IPS-20b (cell line): ENCODE measurements around the gene ARSB.
"Not testable (repeated sequence)": the region's sequence is repeated elsewhere in the genome, so short reads cannot be mapped to it uniquely, and the experiment has no call there.

Source experiments
- H3K27ac ChIP-seq: one replicate; pipeline ENCODE4 v1.5.1; 2013; ENCODE audit warnings: low read length
- H3K27me3 ChIP-seq: 2 replicates; pipeline ENCODE4 v1.6.1; 2013; ENCODE audit warnings: mild to moderate bottlenecking, low read length, inconsistent platforms; ENCODE audit not compliant: insufficient read depth
- H3K36me3 ChIP-seq: 2 replicates; pipeline ENCODE4 v1.6.1; 2013; ENCODE audit warnings: low read depth, mild to moderate bottlenecking, inconsistent platforms, low read length, moderate library complexity; ENCODE audit not compliant: insufficient read depth
- H3K4me1 ChIP-seq: 2 replicates; pipeline ENCODE4 v1.6.1; 2013; ENCODE audit warnings: mild to moderate bottlenecking, control low read depth, inconsistent platforms, low read length, moderate library complexity; ENCODE audit not compliant: insufficient read depth
- H3K4me3 ChIP-seq: 2 replicates; pipeline ENCODE4 v1.5.1; 2013; ENCODE audit warnings: mild to moderate bottlenecking, low read length, inconsistent platforms
- H3K9ac ChIP-seq: 2 replicates; pipeline ENCODE4 v1.6.1; 2013; ENCODE audit warnings: low read depth, mild to moderate bottlenecking, inconsistent platforms, low read length, moderate library complexity
- H3K9me3 ChIP-seq: 2 replicates; pipeline ENCODE4 v1.6.1; 2013; ENCODE audit warnings: mild to moderate bottlenecking, low read depth, low read length, inconsistent platforms; ENCODE audit not compliant: insufficient read depth

The ARSB gene

GRCh38 chr5:78851891-78852290 lies 133.2 kb downstream of the ARSB start:
- H3K9me3 ChIP-seq = peaks cover 27% of the 10 kb centered on the region
- H3K36me3 ChIP-seq, H3K4me1 ChIP-seq, H3K27me3 ChIP-seq, H3K9ac ChIP-seq, H3K4me3 ChIP-seq, H3K27ac ChIP-seq: not testable (repeated sequence)

- Histone ChIP-seq H3K4me3 (no peak overlapping the region), H3K9ac (no peak overlapping the region), H3K36me3 (no peaks in the 10 kb centered on the region), H3K27ac (no peak overlapping the region), H3K9me3 (no peaks in the 10 kb centered on the region), H3K4me1 (no peaks in the 10 kb centered on the region), H3K27me3 (no peaks in the 10 kb centered on the region)
Observed at GRCh38 chr5:78845470-78845869, 139.6 kb downstream of the ARSB start.

- no peak overlapping the region for H3K27ac ChIP-seq
Observed at GRCh38 chr5:78843436-78843835, 141.7 kb downstream of the ARSB start.

GRCh38 chr5:78841767-78842166 lies 143.3 kb downstream of the ARSB start:
- Histone ChIP-seq H3K36me3 (no peaks in the 10 kb centered on the region), H3K4me1 (no peaks in the 10 kb centered on the region), H3K9ac (no peak overlapping the region), H3K27ac (no peak overlapping the region), H3K27me3 (no peaks in the 10 kb centered on the region), H3K4me3 (no peak overlapping the region), H3K9me3 (no peaks in the 10 kb centered on the region)

More at GRCh38 chr5:78843436-78843835, 141.7 kb downstream of the ARSB start:
- no peaks in the 10 kb centered on the region for H3K36me3 ChIP-seq
- H3K9ac ChIP-seq = no peak overlapping the region
- H3K27me3 ChIP-seq = no peaks in the 10 kb centered on the region
- no peak overlapping the region for H3K4me3 ChIP-seq
- no peaks in the 10 kb centered on the region for H3K4me1 ChIP-seq
- H3K9me3 ChIP-seq = no peaks in the 10 kb centered on the region

- Histone ChIP-seq H3K36me3 (no peaks in the 10 kb centered on the region), H3K27me3 (no peaks in the 10 kb centered on the region), H3K9me3 (no peaks in the 10 kb centered on the region), H3K27ac (no peak overlapping the region), H3K4me3 (no peak overlapping the region), H3K4me1 (peaks cover 2% of the 10 kb centered on the region; the same call in 1 of the 2 replicates), H3K9ac (no peak overlapping the region)
Observed at GRCh38 chr5:78838753-78839152, 146.4 kb downstream of the ARSB start.

- Histone ChIP-seq H3K36me3 (no peaks in the 10 kb centered on the region), H3K9me3 (no peaks in the 10 kb centered on the region), H3K9ac (no peak overlapping the region)
Observed at GRCh38 chr5:78837836-78838235, 147.3 kb downstream of the ARSB start.

GRCh38 chr5:78835176-78835575 lies 149.9 kb downstream of the ARSB start:
- H3K36me3 ChIP-seq = no peaks in the 10 kb centered on the region
- no peaks in the 10 kb centered on the region for H3K27me3 ChIP-seq
- H3K4me1 ChIP-seq = peaks cover 2% of the 10 kb centered on the region; the same call in 1 of the 2 replicates
- no peak overlapping the region for H3K27ac ChIP-seq
- no peak overlapping the region for H3K4me3 ChIP-seq
- no peaks in the 10 kb centered on the region for H3K9me3 ChIP-seq
- H3K9ac ChIP-seq = no peak overlapping the region

More at GRCh38 chr5:78837836-78838235, 147.3 kb downstream of the ARSB start:
- Histone ChIP-seq H3K27me3 (no peaks in the 10 kb centered on the region), H3K27ac (no peak overlapping the region), H3K4me3 (no peak overlapping the region), H3K4me1 (peaks cover 2% of the 10 kb centered on the region; the same call in 1 of the 2 replicates)

GRCh38 chr5:78833284-78833683 lies 151.8 kb downstream of the ARSB start:
- Histone ChIP-seq H3K9me3 (no peaks in the 10 kb centered on the region), H3K4me1 (peaks cover 2% of the 10 kb centered on the region; the same call in 1 of the 2 replicates), H3K4me3 (no peak overlapping the region), H3K9ac (no peak overlapping the region), H3K27ac (no peak overlapping the region), H3K36me3 (no peaks in the 10 kb centered on the region), H3K27me3 (no peaks in the 10 kb centered on the region)

GRCh38 chr5:78830528-78831046 lies 154.5 kb downstream of the ARSB start:
- Histone ChIP-seq H3K4me3 (no peak overlapping the region), H3K36me3 (no peaks in the 10 kb centered on the region), H3K27me3 (no peaks in the 10 kb centered on the region), H3K9ac (no peak overlapping the region), H3K9me3 (no peaks in the 10 kb centered on the region), H3K4me1 (peaks cover 2% of the 10 kb centered on the region; the same call in 1 of the 2 replicates), H3K27ac (no peak overlapping the region)

- Histone ChIP-seq H3K4me1 (peaks cover 1% of the 10 kb centered on the region; the same call in 1 of the 2 replicates), H3K27me3 (no peaks in the 10 kb centered on the region), H3K9ac (no peak overlapping the region), H3K36me3 (no peaks in the 10 kb centered on the region), H3K4me3 (no peak overlapping the region), H3K9me3 (no peaks in the 10 kb centered on the region), H3K27ac (no peak overlapping the region)
Observed at GRCh38 chr5:78829811-78830527, 155.1 kb downstream of the ARSB start.

GRCh38 chr5:78827725-78828124 lies 157.4 kb downstream of the ARSB start:
- H3K27ac ChIP-seq = no peak overlapping the region
- no peak overlapping the region for H3K9ac ChIP-seq
- H3K36me3 ChIP-seq = no peaks in the 10 kb centered on the region
- no peaks in the 10 kb centered on the region for H3K27me3 ChIP-seq
- H3K4me1 ChIP-seq = no peaks in the 10 kb centered on the region
- H3K9me3 ChIP-seq = no peaks in the 10 kb centered on the region
- no peak overlapping the region for H3K4me3 ChIP-seq

- no peaks in the 10 kb centered on the region for H3K9me3 ChIP-seq
- no peak overlapping the region for H3K4me3 ChIP-seq
- H3K4me1 ChIP-seq = no peaks in the 10 kb centered on the region
- H3K9ac ChIP-seq = no peak overlapping the region
- no peak overlapping the region for H3K27ac ChIP-seq
- no peaks in the 10 kb centered on the region for H3K27me3 ChIP-seq
- no peaks in the 10 kb centered on the region for H3K36me3 ChIP-seq
Observed at GRCh38 chr5:78824831-78825281, 160.3 kb downstream of the ARSB start.
